GM06990 (cell line): ENCODE data around the gene NAALADL2.
"Not testable (repeated sequence)": the region's sequence is repeated elsewhere in the genome, so short reads cannot be mapped to it uniquely, and the experiment has no call there.

ENCODE experiments used
- DNase-seq: peaks from one replicate; pipeline ENCODE4 v3.0.0-alpha.2; 2011; ENCODE audit not compliant: insufficient read length; ENCODE audit errors: extremely low read depth
- H3K27me3 ChIP-seq: replicated peaks from 2 replicates; pipeline ENCODE4 v1.6.0; 2011; ENCODE audit warnings: low read length; ENCODE audit not compliant: control insufficient read depth, insufficient read depth
- H3K36me3 ChIP-seq: 2 replicates; pipeline ENCODE4 v1.5.1; 2011; ENCODE audit warnings: low read length; ENCODE audit not compliant: control insufficient read depth, insufficient read depth
- H3K4me3 ChIP-seq: replicated peaks from 2 replicates; pipeline ENCODE4 v1.5.1; 2011; ENCODE audit warnings: low read depth, mild to moderate bottlenecking, control low read depth, low read length
- CTCF ChIP-seq: IDR thresholded peaks from 2 replicates; pipeline ENCODE4 v1.5.1; 2011; ENCODE audit warnings: low read length, control low read depth, mild to moderate bottlenecking, inconsistent platforms; ENCODE audit not compliant: insufficient read depth, poor library complexity, severe bottlenecking

The NAALADL2 gene

GRCh38 chr3:175792245-175792644, 933.1 kb downstream of the NAALADL2 start:
- H3K27me3 ChIP-seq: no peaks in the 10 kb centered on the region
- H3K36me3 ChIP-seq: no peaks in the 10 kb centered on the region
- H3K4me3 ChIP-seq: no peak overlapping the region
- TF ChIP-seq CTCF: no peak
- no peak for DNase-seq

GRCh38 chr3:175798326-175798725, 939.2 kb downstream of the NAALADL2 start:
- Histone ChIP-seq H3K4me3 (no peak overlapping the region), H3K27me3 (no peaks in the 10 kb centered on the region), H3K36me3 (no peaks in the 10 kb centered on the region)
- DNase-seq: no peak
- TF ChIP-seq CTCF: no peak

DNA sequence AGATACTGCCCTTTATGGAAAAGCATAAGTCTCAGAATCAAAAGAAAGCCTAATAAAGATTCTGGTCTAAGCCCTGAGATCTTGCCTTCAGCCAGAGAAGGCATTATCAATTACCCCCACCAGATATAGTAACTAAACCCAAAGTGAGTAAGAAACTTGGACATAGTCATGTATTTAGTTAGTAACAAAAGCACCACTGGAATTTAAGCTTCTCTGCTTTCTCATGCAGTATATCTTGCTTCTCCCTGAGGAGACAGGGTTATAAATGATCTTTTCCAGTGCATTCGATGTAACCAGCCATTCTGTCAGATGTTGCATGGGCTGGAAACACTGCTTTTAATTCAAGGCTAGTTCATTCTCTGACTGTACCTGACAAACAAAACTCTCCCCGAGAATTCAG, 946.7 kb downstream of the NAALADL2 start:
- DNase-seq: no peak
- TF ChIP-seq CTCF: no peak
- Histone ChIP-seq H3K36me3 (no peaks in the 10 kb centered on the region), H3K27me3 (no peaks in the 10 kb centered on the region), H3K4me3 (no peak overlapping the region)

DNA sequence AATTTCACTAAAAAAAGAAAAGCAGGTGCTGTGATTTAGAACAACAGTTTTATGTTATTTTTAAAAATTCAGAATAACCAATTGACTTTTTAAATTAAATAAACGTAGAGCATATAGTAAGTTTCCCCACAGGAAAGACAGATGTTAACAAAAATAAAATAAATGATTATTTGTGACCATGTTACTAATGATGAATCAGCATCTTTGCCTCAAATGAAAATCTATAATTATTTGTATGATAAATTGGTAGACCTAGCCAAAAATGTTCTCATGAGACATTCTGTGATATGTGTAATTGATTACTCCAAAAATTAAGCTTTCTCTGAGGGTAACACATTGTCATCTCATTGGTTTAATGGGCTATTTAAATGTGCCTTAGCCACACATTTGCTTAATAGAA, 948.0 kb downstream of the NAALADL2 start:
- TF ChIP-seq CTCF: no peak
- DNase-seq: no peak
- no peaks in the 10 kb centered on the region for H3K27me3 ChIP-seq
- H3K36me3 ChIP-seq: no peaks in the 10 kb centered on the region
- no peak overlapping the region for H3K4me3 ChIP-seq

GRCh38 chr3:175818811-175819464, 959.8 kb downstream of the NAALADL2 start:
- no peak for DNase-seq
- Histone ChIP-seq H3K4me3 (no peak overlapping the region), H3K27me3 (no peaks in the 10 kb centered on the region), H3K36me3 (no peaks in the 10 kb centered on the region)
- TF ChIP-seq CTCF: no peak

- H3K27me3 ChIP-seq, H3K36me3 ChIP-seq, H3K4me3 ChIP-seq, DNase-seq: not testable (repeated sequence)
These were observed 963.8 kb downstream of the NAALADL2 start for GRCh38 chr3:175822766-175823491.

GRCh38 chr3:175825016-175825580, 966.0 kb downstream of the NAALADL2 start:
- H3K27me3 ChIP-seq, H3K4me3 ChIP-seq, H3K36me3 ChIP-seq, DNase-seq: not testable (repeated sequence)
